Endodermal cell (in vitro differentiated cells): ENCODE measurements around the gene BRINP1. TPM values are rescaled to one million over a fixed set of nuclear protein-coding genes. Genes with fewer than 3 reads are reported as not detected.

Experiments
- DNase-seq: peaks from one replicate; pipeline ENCODE4 v3.0.0-alpha.2; 2017
- H3K27ac ChIP-seq: 2 replicates; pipeline ENCODE4 v1.5.1; 2013; ENCODE audit warnings: mild to moderate bottlenecking, low read depth, low read length, moderate library complexity
- H3K27me3 ChIP-seq: 2 replicates; pipeline ENCODE4 v1.6.1; 2013; ENCODE audit warnings: mild to moderate bottlenecking, low read length, moderate library complexity; ENCODE audit not compliant: insufficient read depth, control insufficient read depth, poor library complexity, severe bottlenecking
- H3K36me3 ChIP-seq: 2 replicates; pipeline ENCODE4 v1.7.0; 2013; ENCODE audit warnings: mild to moderate bottlenecking, low read length, moderate library complexity; ENCODE audit not compliant: control insufficient read depth, insufficient read depth
- H3K4me1 ChIP-seq: one replicate; pipeline ENCODE4 v1.7.0; 2013; ENCODE audit warnings: low read length; ENCODE audit not compliant: control insufficient read depth, insufficient read depth
- H3K4me3 ChIP-seq: 2 replicates; pipeline ENCODE4 v1.5.1; 2013; ENCODE audit warnings: mild to moderate bottlenecking, low read length, moderate library complexity
- H3K9ac ChIP-seq: 2 replicates; pipeline ENCODE4 v1.6.1; 2013; ENCODE audit warnings: mild to moderate bottlenecking, low read length, moderate library complexity; ENCODE audit not compliant: poor library complexity, severe bottlenecking; ENCODE audit errors: extremely low read depth
- H3K9me3 ChIP-seq: 2 replicates; pipeline ENCODE4 v1.6.1; 2013; ENCODE audit warnings: mild to moderate bottlenecking, low read length, moderate library complexity; ENCODE audit not compliant: control insufficient read depth
- H3K27ac Mint-ChIP-seq: 2 replicates; pipeline ENCODE4 v1.8.0; 2020; ENCODE audit warnings: mixed read lengths
- H3K27me3 Mint-ChIP-seq: 2 replicates; pipeline ENCODE4 v1.8.0; 2021; ENCODE audit warnings: mild to moderate bottlenecking, mixed read lengths; ENCODE audit not compliant: insufficient read depth
- H3K36me3 Mint-ChIP-seq: 2 replicates; pipeline ENCODE4 v1.8.0; 2020; ENCODE audit warnings: low read depth, mixed read lengths
- H3K4me1 Mint-ChIP-seq: 2 replicates; pipeline ENCODE4 v1.8.0; 2020; ENCODE audit warnings: mixed read lengths
- H3K4me3 Mint-ChIP-seq: 2 replicates; pipeline ENCODE4 v1.8.0; 2020; ENCODE audit warnings: mild to moderate bottlenecking, moderate library complexity, mixed read lengths
- H3K9me3 Mint-ChIP-seq: 2 replicates; pipeline ENCODE4 v1.8.0; 2020; ENCODE audit warnings: mild to moderate bottlenecking, mixed read lengths
- WGBS, 2 experiments: methylation state at CpG; one replicate each; pipeline versions ENCODE4 v1.1.5 to v1.1.7; 2013; ENCODE audit warnings: missing lambda C conversion rate in 2 of 2, mixed read lengths in 1 of 2; ENCODE audit not compliant: insufficient coverage in 1 of 2, insufficient read length in 1 of 2; 5-methylcytosine and 5-hydroxymethylcytosine counted together
- total RNA-seq, 2 donors: library from RNA; stranded (reverse); fragmentation: NEBNext Ultra II Directional in 1 of 2; extraction: Animal tissue kit (Norgen Biotek cat#: 25700) in 1 of 2; gene quantifications; 2 replicates in 1 of 2; 3 replicates in 1 of 2; pipeline ENCODE4 v1.2.1, GENCODE V29; 2021
- TF ChIP-seq, protein P1 (sequence below): fragments of 200-600 bp; sonication (generic); conservative IDR thresholded peaks from 2 replicates; pipeline ENCODE4 v1.5.0; 2021; ENCODE audit warnings: antibody characterized with exemption, mild to moderate bottlenecking

BRINP1 gene
- total RNA-seq, 2 donors from 2014 or later: 6.3 to 9.6 TPM

DNA sequence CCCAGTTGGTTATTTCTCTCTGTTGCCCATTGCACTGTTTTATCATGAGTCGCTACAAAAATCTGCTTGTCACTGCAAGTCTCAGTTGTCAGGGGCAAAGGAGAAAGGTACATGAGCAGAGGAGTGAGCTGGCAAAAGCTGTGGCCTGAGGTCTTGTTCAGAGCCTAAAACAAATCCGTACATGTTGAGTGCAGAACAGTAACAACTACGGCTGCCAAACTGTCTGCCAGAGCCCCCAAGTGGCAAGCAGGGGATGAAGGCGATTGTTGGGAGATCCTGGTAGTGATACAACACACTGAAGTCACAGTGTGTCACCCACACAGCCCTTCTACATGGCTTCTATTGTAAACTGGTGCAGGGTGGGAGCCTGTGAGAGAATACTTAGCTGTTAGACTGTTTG is 50.9 kb downstream of the BRINP1 start:
- Mint-ChIP-seq H3K4me1 (no peaks in the 10 kb centered on the region), H3K27ac (no peak overlapping the region), H3K36me3 (no peaks in the 10 kb centered on the region), H3K4me3 (no peak overlapping the region), H3K27me3 (no peaks in the 10 kb centered on the region), H3K9me3 (no peaks in the 10 kb centered on the region)
- Histone ChIP-seq H3K9ac (no peak overlapping the region), H3K36me3 (no peaks in the 10 kb centered on the region), H3K4me1 (no peaks in the 10 kb centered on the region), H3K27me3 (no peaks in the 10 kb centered on the region), H3K4me3 (no peak overlapping the region), H3K9me3 (no peaks in the 10 kb centered on the region), H3K27ac (no peak overlapping the region)
- 78 to 100% methylated on average over 1 to 4 of the region's 4 CpGs for WGBS, 2 experiments
- TF ChIP-seq, protein P1, sequence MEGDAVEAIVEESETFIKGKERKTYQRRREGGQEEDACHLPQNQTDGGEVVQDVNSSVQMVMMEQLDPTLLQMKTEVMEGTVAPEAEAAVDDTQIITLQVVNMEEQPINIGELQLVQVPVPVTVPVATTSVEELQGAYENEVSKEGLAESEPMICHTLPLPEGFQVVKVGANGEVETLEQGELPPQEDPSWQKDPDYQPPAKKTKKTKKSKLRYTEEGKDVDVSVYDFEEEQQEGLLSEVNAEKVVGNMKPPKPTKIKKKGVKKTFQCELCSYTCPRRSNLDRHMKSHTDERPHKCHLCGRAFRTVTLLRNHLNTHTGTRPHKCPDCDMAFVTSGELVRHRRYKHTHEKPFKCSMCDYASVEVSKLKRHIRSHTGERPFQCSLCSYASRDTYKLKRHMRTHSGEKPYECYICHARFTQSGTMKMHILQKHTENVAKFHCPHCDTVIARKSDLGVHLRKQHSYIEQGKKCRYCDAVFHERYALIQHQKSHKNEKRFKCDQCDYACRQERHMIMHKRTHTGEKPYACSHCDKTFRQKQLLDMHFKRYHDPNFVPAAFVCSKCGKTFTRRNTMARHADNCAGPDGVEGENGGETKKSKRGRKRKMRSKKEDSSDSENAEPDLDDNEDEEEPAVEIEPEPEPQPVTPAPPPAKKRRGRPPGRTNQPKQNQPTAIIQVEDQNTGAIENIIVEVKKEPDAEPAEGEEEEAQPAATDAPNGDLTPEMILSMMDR: peak; percentile 37
- DNase-seq: peak; percentile 58

DNA sequence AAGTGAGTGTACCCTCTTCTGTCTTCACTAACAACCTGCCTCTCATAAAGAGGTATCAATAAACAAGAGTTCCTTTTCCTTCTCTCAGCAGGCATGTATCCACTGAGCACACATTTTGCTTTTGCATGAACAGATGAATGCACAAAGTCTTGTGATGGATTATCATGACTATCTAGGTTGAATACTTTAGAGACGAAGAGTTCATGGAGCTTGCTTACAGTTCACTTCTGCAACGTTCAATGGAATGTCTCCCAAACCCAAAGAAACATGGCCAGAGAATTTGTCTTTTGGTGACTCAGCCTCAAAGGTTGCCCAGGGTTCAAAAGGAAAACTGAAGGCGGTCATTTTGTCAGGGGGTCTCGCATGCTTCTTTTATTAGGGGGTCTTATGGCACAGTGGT is 55.4 kb downstream of the BRINP1 start:
- H3K27me3 ChIP-seq: no peaks in the 10 kb centered on the region
- no peaks in the 10 kb centered on the region for H3K36me3 Mint-ChIP-seq
- H3K9ac ChIP-seq: no peak overlapping the region
- no peak overlapping the region for H3K4me3 Mint-ChIP-seq
- H3K27ac Mint-ChIP-seq: no peak overlapping the region
- H3K36me3 ChIP-seq: no peaks in the 10 kb centered on the region
- no peak for DNase-seq
- no peaks in the 10 kb centered on the region for H3K4me1 ChIP-seq
- no peaks in the 10 kb centered on the region for H3K9me3 ChIP-seq
- H3K4me3 ChIP-seq: no peak overlapping the region
- peaks cover 9% of the 10 kb centered on the region for H3K4me1 Mint-ChIP-seq
- H3K9me3 Mint-ChIP-seq: no peaks in the 10 kb centered on the region
- WGBS, 2 experiments: 92% methylated on average over 2 to 4 of the region's 4 CpGs
- no peak overlapping the region for H3K27ac ChIP-seq
- H3K27me3 Mint-ChIP-seq: no peaks in the 10 kb centered on the region
- TF ChIP-seq, protein P1: no peak

DNA sequence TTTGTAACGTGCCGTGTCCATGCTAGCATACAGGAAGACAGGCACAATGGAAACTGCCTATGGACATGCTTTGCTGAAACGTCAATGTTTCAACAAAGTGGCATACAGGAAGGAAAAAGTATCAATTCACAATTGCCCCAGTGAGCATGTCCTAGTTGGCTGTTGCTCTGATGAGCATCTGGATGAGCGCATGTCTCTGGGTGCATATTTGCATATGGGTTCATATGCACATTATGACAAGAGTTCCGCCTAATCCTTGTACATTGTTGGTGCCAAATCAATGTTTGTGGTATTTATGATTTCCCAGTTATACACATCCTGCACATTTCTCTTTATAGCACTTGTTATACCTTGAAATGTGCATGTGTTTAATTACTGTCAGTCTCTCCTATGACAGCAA is 58.5 kb downstream of the BRINP1 start:
- no peak overlapping the region for H3K4me3 ChIP-seq
- Mint-ChIP-seq H3K27me3 (no peaks in the 10 kb centered on the region), H3K4me3 (no peak overlapping the region), H3K27ac (no peak overlapping the region), H3K4me1 (peaks cover 9% of the 10 kb centered on the region), H3K9me3 (no peaks in the 10 kb centered on the region), H3K36me3 (no peaks in the 10 kb centered on the region)
- WGBS, 2 experiments: 66 to 74% methylated on average over 4 to 5 of the region's 5 CpGs
- DNase-seq: no peak
- H3K9me3 ChIP-seq: no peaks in the 10 kb centered on the region
- no peaks in the 10 kb centered on the region for H3K27me3 ChIP-seq
- no peaks in the 10 kb centered on the region for H3K36me3 ChIP-seq
- H3K4me1 ChIP-seq: no peaks in the 10 kb centered on the region
- no peak overlapping the region for H3K9ac ChIP-seq
- TF ChIP-seq, protein P1: no peak
- H3K27ac ChIP-seq: no peak overlapping the region
